ENCODE results near the gene LYPD8. TPM values are rescaled to one million over a fixed set of nuclear protein-coding genes. Genes with fewer than 3 reads are reported as not detected.

The LYPD8 gene
- total RNA-seq, 1 experiment from 2014 or later, result not detected

- Mint-ChIP-seq H3K9me3 (peaks cover 89% of the 10 kb centered on the region), H3K27ac (no peak overlapping the region), H3K36me3 (peaks cover 68% of the 10 kb centered on the region), H3K4me1 (no peaks in the 10 kb centered on the region), H3K27me3 (ENCODE audit: low read depth) (peaks cover 22% of the 10 kb centered on the region), H3K4me3 (no peak overlapping the region)
- TF ChIP-seq E2F1 (CRISPR knock-in tag; IDR thresholded peaks at IDR 0.05) (no peak), IRF1 (CRISPR knock-in tag; IDR thresholded peaks at IDR 0.05) (no peak), NFE2L1 (CRISPR knock-in tag; IDR thresholded peaks at IDR 0.05) (no peak), E2F4 (CRISPR knock-in tag; IDR thresholded peaks at IDR 0.05; ENCODE audit: borderline replicate concordance, low read depth) (no peak), ZMAT4 (CRISPR knock-in tag; IDR thresholded peaks at IDR 0.05) (no peak), HMGXB4 (CRISPR knock-in tag; IDR thresholded peaks at IDR 0.05) (no peak), MYBL2 (CRISPR knock-in tag; IDR thresholded peaks at IDR 0.05) (no peak), ZNF423 (CRISPR knock-in tag; IDR thresholded peaks at IDR 0.05) (no peak), ATF1 (CRISPR knock-in tag; IDR thresholded peaks at IDR 0.05) (no peak), USF2 (CRISPR knock-in tag; IDR thresholded peaks at IDR 0.05) (no peak), ZNF416 (CRISPR knock-in tag; IDR thresholded peaks at IDR 0.05) (no peak), NFATC4 (CRISPR knock-in tag; IDR thresholded peaks at IDR 0.05) (no peak), USF1 (CRISPR knock-in tag; IDR thresholded peaks at IDR 0.05) (no peak), ATF6 (CRISPR knock-in tag; IDR thresholded peaks at IDR 0.05) (no peak)
- POLR2A ChIA-PET, result no interaction called here
- ATAC-seq (no peak), DNase-seq (ENCODE audit: low spot score) (no peak)
- CTCF ChIA-PET, result no interaction called here
Observed at GRCh38 chr1:248710305-248710900, 45.2 kb downstream of the LYPD8 start.

GRCh38 chr1:248704606-248705005 lies 51.0 kb downstream of the LYPD8 start:
- TF ChIP-seq ZNF512 (CRISPR knock-in tag; IDR thresholded peaks at IDR 0.05; ENCODE audit: borderline replicate concordance), result no peak
- no peak for TF ChIP-seq TP53 (CRISPR knock-in tag; IDR thresholded peaks at IDR 0.05)
- no peak for TF ChIP-seq NFYB (CRISPR knock-in tag; conservative IDR thresholded peaks at IDR 0.05; ENCODE audit: low read depth)
- TF ChIP-seq ZNF232 (CRISPR knock-in tag; IDR thresholded peaks at IDR 0.05), result no peak
- no peak for TF ChIP-seq CDX4 (CRISPR knock-in tag; IDR thresholded peaks at IDR 0.05; ENCODE audit: borderline replicate concordance)
- DNase-seq (ENCODE audit: low spot score), result no peak
- CTCF ChIA-PET, result no interaction called here
- H3K4me3 Mint-ChIP-seq, result no peak overlapping the region
- POLR2A ChIA-PET, result no interaction called here
- H3K27me3 Mint-ChIP-seq (ENCODE audit: low read depth), result peaks cover 19% of the 10 kb centered on the region
- no peaks in the 10 kb centered on the region for H3K4me1 Mint-ChIP-seq
- no peak for ATAC-seq
- peaks cover 43% of the 10 kb centered on the region for H3K36me3 Mint-ChIP-seq
- H3K27ac Mint-ChIP-seq, result no peak overlapping the region
- H3K9me3 Mint-ChIP-seq, result peaks cover 43% of the 10 kb centered on the region
